Activated T-helper 2 cell treated with anti-CD3 and anti-CD28 coated beads, Interferon-gamma antibody, Interleukin-2, Interleukin-4, amounts not matched to agents 10 μg/mL and 5 μg/mL and 100 μg/mL, durations not matched to agents 14 hours and 24 hours and 36 hours (primary cell): Measurements from ENCODE around the gene VPREB1. TPM values are rescaled to one million over a fixed set of nuclear protein-coding genes. Genes with fewer than 3 reads are reported as not detected.
A peak's percentile ranks its signal among the peaks of the same experiment; 100 is the strongest.

ENCODE experiments used
- DNase-seq: peaks from one replicate; pipeline ENCODE4 v3.0.0; 2021; ENCODE audit warnings: low spot score
- H3K27ac Mint-ChIP-seq: one replicate; pipeline ENCODE4 v1.8.0; 2021; ENCODE audit warnings: mixed read lengths
- H3K27me3 Mint-ChIP-seq: one replicate; pipeline ENCODE4 v1.8.0; 2021; ENCODE audit warnings: low read depth, mixed read lengths
- H3K36me3 Mint-ChIP-seq: one replicate; pipeline ENCODE4 v1.8.0; 2021; ENCODE audit warnings: low read depth, mixed read lengths
- H3K4me1 Mint-ChIP-seq: one replicate; pipeline ENCODE4 v1.8.0; 2021; ENCODE audit warnings: low read depth, mixed read lengths
- H3K4me3 Mint-ChIP-seq: one replicate; pipeline ENCODE4 v1.8.0; 2021; ENCODE audit warnings: low read depth, mild to moderate bottlenecking, moderate library complexity, mixed read lengths
- H3K9me3 Mint-ChIP-seq: one replicate; pipeline ENCODE4 v1.8.0; 2021; ENCODE audit warnings: mixed read lengths
- intact Hi-C: fragments of 100-400 bp; cut with micrococcal nuclease; formaldehyde crosslinking; loops from one replicate; pipeline ENCODE4 v1.15.1; 2023
- total RNA-seq: library from RNA; stranded (reverse); gene quantifications from 2 replicates; pipeline ENCODE4 v1.2.3, GENCODE V29; 2022

VPREB1 gene, protein sequence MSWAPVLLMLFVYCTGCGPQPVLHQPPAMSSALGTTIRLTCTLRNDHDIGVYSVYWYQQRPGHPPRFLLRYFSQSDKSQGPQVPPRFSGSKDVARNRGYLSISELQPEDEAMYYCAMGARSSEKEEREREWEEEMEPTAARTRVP
- total RNA-seq, result not detected in 2 replicates

DNA sequence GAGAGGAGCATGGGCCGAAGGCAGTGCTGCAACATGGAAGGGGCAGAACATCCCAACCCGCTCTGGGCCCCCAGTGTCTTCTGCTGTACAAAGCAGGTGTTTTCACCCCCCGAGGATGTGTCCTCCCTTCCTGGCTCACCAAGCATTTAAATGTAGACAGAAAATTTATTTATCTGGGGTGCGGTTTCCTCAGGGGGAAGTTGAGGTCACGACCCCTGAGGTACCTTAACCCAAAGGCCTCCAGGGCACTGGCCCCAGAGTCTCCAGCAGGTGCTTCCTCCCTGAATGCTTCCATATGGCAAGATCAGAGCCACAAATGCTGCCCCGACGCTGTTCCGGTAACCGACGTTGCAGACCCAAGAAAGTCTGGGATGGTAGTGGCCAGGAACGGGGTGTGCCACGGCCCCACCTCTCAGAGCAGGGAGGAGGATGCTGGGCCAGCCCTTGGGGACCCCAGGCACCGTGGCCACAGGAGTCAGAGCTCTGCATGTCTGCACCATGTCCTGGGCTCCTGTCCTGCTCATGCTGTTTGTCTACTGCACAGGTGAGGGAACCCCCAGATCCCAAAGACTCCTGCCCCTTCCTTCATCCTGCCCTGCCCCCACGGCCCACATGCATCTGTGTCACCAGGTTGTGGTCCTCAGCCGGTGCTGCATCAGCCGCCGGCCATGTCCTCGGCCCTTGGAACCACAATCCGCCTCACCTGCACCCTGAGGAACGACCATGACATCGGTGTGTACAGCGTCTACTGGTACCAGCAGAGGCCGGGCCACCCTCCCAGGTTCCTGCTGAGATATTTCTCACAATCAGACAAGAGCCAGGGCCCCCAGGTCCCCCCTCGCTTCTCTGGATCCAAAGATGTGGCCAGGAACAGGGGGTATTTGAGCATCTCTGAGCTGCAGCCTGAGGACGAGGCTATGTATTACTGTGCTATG, at the start of gene VPREB1:
Gene VPREB1, plus strand, starts transcription at position 471 of the 935 bp plus-strand sequence. Its CDS starts 28 bp downstream, at position 499.
- Mint-ChIP-seq H3K9me3 (no peaks in the 10 kb centered on the region), H3K27me3 (no peaks in the 10 kb centered on the region), H3K4me3 (no peak within 1 kb of the TSS), H3K4me1 (peaks cover 21% of the 10 kb centered on the region), H3K36me3 (no peaks in the 10 kb centered on the region), H3K27ac (no peak within 1 kb of the TSS)
- intact Hi-C loops, result no loop called here
- no peak for DNase-seq

DNA sequence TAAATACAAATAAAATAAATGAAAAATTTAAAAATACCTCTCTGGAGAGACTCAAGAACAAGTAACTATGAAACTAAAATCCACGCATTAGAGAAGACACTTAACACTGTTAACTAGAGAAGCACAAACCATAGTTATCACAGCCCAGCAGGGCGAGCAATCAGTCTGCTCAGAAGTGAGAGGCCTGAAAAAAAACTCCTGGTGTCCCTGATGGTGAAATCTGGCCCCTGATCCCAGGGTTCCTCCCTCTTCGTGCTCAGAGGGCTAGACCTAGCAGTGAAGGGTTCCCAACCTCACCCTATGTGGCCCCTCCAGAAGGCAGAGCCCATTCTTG, 49.7 kb upstream of the VPREB1 start:
- no peak overlapping the region for H3K27ac Mint-ChIP-seq
- H3K27me3 Mint-ChIP-seq, result peaks cover 29% of the 10 kb centered on the region
- H3K4me1 Mint-ChIP-seq, result no peaks in the 10 kb centered on the region
- no peaks in the 10 kb centered on the region for H3K36me3 Mint-ChIP-seq
- intact Hi-C loops, result loop anchor here (5.0 kb wide), 1 partner anchor 42 kb away; no protein-coding TSS in a partner anchor
- DNase-seq, result no peak
- no peaks in the 10 kb centered on the region for H3K9me3 Mint-ChIP-seq
- H3K4me3 Mint-ChIP-seq, result no peak overlapping the region

DNA sequence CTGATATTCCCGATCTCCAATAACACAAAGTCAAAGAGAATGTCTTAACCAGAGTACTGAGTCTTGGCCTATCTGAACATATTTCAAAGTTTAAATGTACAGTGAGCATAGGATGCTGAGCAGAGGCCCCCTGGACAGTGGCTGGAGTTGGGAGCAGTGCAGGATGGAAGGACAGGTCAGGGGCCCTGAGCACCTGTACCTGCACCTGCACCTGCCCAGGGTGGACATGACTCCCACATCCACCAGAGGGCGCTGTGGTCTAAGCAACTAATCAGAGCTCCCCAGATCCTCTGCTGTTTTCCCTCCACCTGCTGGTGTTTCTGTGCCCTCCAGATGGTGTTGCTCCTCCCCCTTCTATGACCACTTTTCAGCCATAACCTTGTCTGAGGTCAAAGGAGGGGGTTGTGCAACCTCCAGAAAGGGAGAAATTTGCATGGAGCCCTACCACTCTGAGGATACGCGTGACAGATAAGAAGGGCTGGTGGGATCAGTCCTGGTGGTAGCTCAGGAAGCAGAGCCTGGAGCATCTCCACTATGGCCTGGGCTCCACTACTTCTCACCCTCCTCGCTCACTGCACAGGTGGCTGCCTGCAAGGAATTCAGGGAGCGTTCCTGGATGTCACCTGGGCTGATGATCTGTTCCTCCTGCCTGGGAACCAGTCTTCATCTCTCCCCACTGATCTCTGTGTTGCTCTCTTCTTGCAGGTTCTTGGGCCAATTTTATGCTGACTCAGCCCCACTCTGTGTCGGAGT, 49.1 kb upstream of the VPREB1 start:
- no peak overlapping the region for H3K27ac Mint-ChIP-seq
- DNase-seq, result peak; percentile 61
- intact Hi-C loops, result loop anchor here (5.0 kb wide), 1 partner anchor 42 kb away; no protein-coding TSS in a partner anchor

DNA sequence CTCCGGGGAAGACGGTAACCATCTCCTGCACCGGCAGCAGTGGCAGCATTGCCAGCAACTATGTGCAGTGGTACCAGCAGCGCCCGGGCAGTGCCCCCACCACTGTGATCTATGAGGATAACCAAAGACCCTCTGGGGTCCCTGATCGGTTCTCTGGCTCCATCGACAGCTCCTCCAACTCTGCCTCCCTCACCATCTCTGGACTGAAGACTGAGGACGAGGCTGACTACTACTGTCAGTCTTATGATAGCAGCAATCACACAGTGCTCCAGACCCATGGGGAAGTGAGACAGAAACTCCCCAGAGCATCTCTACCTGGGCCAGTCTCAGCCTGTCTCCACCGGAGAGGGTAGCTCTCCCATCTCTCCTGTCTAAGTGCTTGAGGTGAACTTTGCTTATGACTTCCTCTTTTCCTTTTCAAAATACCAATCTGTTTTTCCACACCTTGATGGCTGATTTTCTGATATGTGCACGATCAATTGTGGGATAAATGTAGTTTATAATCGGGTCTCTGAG, 48.5 kb upstream of the VPREB1 start:
- Mint-ChIP-seq H3K4me1 (peaks cover 4% of the 10 kb centered on the region), H3K27ac (no peak overlapping the region), H3K36me3 (no peaks in the 10 kb centered on the region), H3K27me3 (peaks cover 20% of the 10 kb centered on the region), H3K9me3 (no peaks in the 10 kb centered on the region), H3K4me3 (no peak overlapping the region)
- DNase-seq, result no peak
- intact Hi-C loops, result loop anchor here (5.0 kb wide), 1 partner anchor 41 kb away; no protein-coding TSS in a partner anchor

More for the DNA sequence above, 49.1 kb upstream of the VPREB1 start:
- Mint-ChIP-seq H3K36me3 (no peaks in the 10 kb centered on the region), H3K4me3 (no peak overlapping the region), H3K9me3 (no peaks in the 10 kb centered on the region), H3K4me1 (no peaks in the 10 kb centered on the region), H3K27me3 (peaks cover 25% of the 10 kb centered on the region)

DNA sequence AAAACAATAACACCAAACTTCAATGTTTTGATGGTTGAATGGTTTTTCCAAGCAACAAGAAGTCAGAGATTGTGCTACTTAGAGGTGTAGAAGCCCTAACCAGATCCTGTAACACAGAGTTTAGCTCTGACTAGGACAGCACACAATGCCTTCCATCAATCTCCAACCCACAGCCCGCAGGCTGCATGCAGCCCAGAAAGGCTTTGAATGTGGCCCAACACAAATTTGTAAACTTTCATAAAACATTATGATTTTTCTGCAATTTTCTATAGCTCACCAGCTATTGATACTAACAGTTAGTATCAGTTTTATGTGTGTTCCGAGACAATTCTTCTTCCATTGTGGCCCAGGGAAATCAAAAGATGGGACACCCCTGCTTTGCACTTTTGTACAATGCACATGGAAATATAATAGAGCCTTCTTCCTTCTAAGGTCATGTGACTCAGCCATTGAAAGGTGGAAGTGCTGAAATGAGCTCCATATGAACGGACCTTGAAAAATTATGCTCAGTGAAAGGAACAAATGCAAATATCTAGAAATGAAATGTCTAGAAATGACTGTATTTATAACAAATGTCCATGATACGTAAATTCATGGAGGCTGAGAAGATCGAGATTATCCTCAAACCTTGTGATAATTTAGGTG, 47.6 kb upstream of the VPREB1 start:
- no peak overlapping the region for H3K27ac Mint-ChIP-seq
- H3K9me3 Mint-ChIP-seq, result no peaks in the 10 kb centered on the region
- no peak overlapping the region for H3K4me3 Mint-ChIP-seq
- peaks cover 13% of the 10 kb centered on the region for H3K27me3 Mint-ChIP-seq
- DNase-seq, result no peak
- intact Hi-C loops, result loop anchor here (5.0 kb wide), 1 partner anchor 40 kb away; no protein-coding TSS in a partner anchor
- H3K4me1 Mint-ChIP-seq, result peaks cover 4% of the 10 kb centered on the region
- H3K36me3 Mint-ChIP-seq, result no peaks in the 10 kb centered on the region

DNA sequence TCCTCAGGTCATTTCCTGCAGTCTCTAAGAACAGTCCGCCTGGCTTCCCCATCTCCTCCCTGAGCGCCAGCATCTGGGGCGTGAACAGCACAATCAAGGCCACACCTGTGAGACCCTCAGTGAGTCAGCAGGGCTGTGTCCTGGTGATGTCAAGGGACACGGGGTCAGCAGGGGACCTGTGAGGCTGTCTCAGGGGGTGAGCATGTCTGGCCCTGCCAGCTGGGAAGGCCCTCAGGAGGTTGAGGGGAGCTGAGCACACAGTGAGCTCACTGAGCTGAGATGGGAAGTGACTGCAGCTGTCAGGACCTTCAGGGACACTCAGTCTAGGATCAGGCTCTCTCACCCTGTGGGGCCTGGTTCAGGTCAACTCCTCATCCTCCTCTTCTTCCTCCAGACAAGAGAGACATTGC, 46.6 kb upstream of the VPREB1 start:
- intact Hi-C loops, result loop anchor here (5.0 kb wide), 1 partner anchor 39 kb away; no protein-coding TSS in a partner anchor
- Mint-ChIP-seq H3K36me3 (no peaks in the 10 kb centered on the region), H3K4me1 (peaks cover 4% of the 10 kb centered on the region), H3K4me3 (no peak overlapping the region), H3K9me3 (no peaks in the 10 kb centered on the region), H3K27ac (no peak overlapping the region), H3K27me3 (peaks cover 9% of the 10 kb centered on the region)
- no peak for DNase-seq

DNA sequence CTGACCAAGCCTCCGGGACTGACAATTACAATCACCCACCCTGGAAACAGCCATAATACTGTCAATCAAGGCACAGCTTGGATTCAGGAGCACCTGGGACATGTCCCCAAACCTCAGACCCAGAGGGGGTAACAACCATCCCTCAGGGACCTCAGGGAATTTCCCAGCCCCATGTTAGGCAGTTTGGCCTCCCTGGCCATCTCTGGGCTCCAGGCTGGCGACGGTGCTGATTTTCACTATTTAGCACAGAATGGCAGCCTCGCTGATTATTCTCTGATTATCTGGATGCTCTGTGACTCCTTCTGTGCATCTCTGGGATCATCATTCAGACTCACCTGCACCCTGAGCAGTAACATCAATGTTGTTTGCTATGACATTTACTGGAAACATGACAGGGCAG, 45.8 kb upstream of the VPREB1 start:
- Mint-ChIP-seq H3K27me3 (peaks cover 9% of the 10 kb centered on the region), H3K4me1 (peaks cover 4% of the 10 kb centered on the region), H3K9me3 (no peaks in the 10 kb centered on the region), H3K27ac (no peak overlapping the region), H3K4me3 (no peak overlapping the region), H3K36me3 (no peaks in the 10 kb centered on the region)
- intact Hi-C loops, result loop anchor here (5.0 kb wide), 1 partner anchor 39 kb away; no protein-coding TSS in a partner anchor
- DNase-seq, result no peak

DNA sequence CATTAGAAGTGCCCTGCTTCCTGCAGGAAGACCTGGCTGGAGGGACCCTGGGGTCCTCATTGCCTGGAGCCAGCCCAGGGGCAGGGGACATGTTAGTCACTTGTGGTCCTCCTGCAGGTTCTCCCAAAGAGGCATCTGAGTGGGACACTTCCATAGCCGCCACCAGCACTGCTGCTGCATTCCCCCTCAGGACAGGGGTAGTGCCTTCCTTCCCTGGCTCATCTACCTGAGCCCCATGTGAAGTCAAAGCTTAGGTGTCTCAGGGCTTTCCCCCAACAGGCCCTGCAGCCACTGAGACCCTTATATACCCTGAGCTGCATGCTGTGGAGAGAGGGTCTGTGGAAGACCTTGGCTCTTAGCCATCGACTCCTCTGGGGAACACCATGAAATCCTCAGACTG, 45.0 kb upstream of the VPREB1 start:
- peaks cover 9% of the 10 kb centered on the region for H3K27me3 Mint-ChIP-seq
- DNase-seq, result no peak
- no peaks in the 10 kb centered on the region for H3K36me3 Mint-ChIP-seq
- no peak overlapping the region for H3K4me3 Mint-ChIP-seq
- no peaks in the 10 kb centered on the region for H3K9me3 Mint-ChIP-seq
- H3K4me1 Mint-ChIP-seq, result peaks cover 4% of the 10 kb centered on the region
- intact Hi-C loops, result loop anchor here (5.0 kb wide), 1 partner anchor 38 kb away; no protein-coding TSS in a partner anchor
- no peak overlapping the region for H3K27ac Mint-ChIP-seq

DNA sequence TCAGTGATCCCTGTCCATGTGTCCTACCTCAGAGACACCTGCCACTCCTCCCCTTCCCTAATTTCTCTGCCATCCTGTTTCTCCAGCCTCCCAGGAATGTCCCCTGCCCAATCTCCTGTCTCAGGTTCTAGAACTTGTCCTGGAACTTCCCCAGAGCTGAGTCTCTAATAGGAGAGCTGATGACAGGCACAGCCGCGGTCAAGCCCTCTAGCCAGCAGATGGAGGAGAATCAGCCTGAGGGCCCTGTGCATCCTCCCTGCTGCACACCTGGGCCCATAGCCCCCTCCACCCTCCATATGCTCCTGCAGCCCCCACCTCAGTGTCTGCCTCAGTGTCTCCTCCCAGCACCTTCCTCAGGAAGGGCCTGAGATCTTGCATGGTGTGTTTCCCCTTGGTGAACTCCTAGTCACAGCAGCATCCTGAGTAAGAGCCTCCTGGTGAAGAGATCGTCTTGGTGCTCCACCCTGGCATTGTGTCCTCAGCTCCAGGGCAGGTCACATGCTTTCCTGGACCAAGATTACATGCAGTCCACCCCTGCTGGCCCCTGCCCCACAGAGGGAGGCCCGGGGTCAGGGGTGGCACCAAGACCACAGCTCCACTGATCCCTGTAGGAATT, 43.9 kb upstream of the VPREB1 start:
- Mint-ChIP-seq H3K27me3 (peaks cover 5% of the 10 kb centered on the region), H3K27ac (no peak overlapping the region), H3K4me3 (no peak overlapping the region), H3K9me3 (no peaks in the 10 kb centered on the region), H3K4me1 (peaks cover 4% of the 10 kb centered on the region), H3K36me3 (no peaks in the 10 kb centered on the region)
- intact Hi-C loops, result no loop called here
- no peak for DNase-seq

DNA sequence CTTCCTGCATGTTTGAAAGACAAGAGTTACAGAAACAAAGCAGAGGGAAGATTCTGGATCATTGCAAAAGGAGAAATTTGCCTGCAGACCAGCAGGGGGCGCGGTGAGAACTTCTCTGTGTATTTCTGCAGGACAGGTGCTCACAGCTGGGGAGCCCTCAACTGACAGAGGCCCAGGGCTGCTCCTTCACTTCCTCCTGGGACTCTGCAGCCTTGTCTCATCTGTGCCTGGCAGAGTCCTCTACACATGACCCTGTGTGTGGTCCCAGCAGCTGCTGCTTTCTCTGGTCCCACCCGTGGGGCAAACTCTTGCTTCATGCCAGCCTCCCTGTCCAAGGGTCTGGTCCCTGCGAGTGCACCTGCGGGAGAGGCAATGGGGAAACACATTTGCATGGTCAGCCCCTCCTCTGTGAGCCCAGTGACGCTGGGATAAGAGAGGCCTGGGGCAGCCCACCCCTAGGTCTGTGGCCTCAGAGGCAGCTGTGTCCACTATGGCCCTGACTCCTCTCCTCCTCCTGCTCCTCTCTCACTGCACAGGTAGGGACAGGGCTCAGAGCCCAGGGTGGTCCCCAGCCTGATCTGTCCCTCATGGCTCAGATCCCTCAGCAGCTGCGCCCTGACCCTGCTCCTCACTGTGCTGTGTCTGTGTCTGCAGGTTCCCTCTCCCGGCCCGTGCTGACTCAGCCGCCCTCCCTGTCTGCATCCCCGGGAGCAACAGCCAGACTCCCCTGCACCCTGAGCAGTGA, 43.2 kb upstream of the VPREB1 start:
- no peaks in the 10 kb centered on the region for H3K36me3 Mint-ChIP-seq

DNA sequence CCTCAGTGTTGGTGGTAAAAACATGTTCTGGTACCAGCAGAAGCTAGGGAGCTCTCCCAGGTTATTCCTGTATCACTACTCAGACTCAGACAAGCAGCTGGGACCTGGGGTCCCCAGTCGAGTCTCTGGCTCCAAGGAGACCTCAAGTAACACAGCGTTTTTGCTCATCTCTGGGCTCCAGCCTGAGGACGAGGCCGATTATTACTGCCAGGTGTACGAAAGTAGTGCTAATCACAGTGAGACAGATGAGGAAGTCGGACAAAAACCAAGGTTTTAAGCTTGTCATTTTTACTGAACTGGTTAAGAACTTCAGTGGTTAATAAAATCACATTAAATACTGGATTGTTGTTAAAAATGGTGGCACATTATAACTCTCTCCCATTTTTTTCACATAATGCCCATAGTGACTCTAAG, 42.6 kb upstream of the VPREB1 start:
- peaks cover 7% of the 10 kb centered on the region for H3K27me3 Mint-ChIP-seq
- no peaks in the 10 kb centered on the region for H3K36me3 Mint-ChIP-seq
- H3K4me3 Mint-ChIP-seq, result no peak overlapping the region
- intact Hi-C loops, result no loop called here
- peaks cover 4% of the 10 kb centered on the region for H3K4me1 Mint-ChIP-seq
- DNase-seq, result no peak
- no peak overlapping the region for H3K27ac Mint-ChIP-seq
- H3K9me3 Mint-ChIP-seq, result no peaks in the 10 kb centered on the region

More for the DNA sequence above, 43.2 kb upstream of the VPREB1 start:
- intact Hi-C loops, result no loop called here
- Mint-ChIP-seq H3K27ac (no peak overlapping the region), H3K27me3 (peaks cover 7% of the 10 kb centered on the region), H3K9me3 (no peaks in the 10 kb centered on the region), H3K4me1 (peaks cover 4% of the 10 kb centered on the region), H3K4me3 (no peak overlapping the region)
- DNase-seq, result peak; percentile 56
